Tibial nerve (tissue), 4 donors: ENCODE data around the gene HRH3.

Experiments used
- CTCF ChIP-seq, 5 experiments: fragments of 200-600 bp in 3 of 5; fragments of 450-650 bp in 2 of 5; sonication (generic) in 3 of 5; IDR thresholded peaks; one replicate each; pipeline ENCODE4 v1.5.1; 2016 to 2019; ENCODE audit warnings: antibody characterized with exemption in 5 of 5, mild to moderate bottlenecking in 3 of 5, moderate library complexity in 2 of 5
- EP300 ChIP-seq, 2 donors: sonication (generic); formaldehyde crosslinking; IDR thresholded peaks; one replicate each; pipeline ENCODE4 v1.6.1; 2017; ENCODE audit warnings: antibody characterized with exemption in 2 of 2, mild to moderate bottlenecking in 1 of 2

GRCh38 chr20:62208061-62208794 is 11.8 kb downstream of the HRH3 start:
- no peak for TF ChIP-seq EP300 (IDR thresholded peaks at IDR 0.05)
- TF ChIP-seq CTCF (IDR thresholded peaks at IDR 0.05), result no peak
